ENCODE measurements around the gene UEVLD.
A peak's percentile ranks its signal among the peaks of the same experiment; 100 is the strongest.

- TF ChIP-seq TCF12 (IDR thresholded peaks at IDR 0.05; ENCODE audit: low read depth) (peak; percentile 71), EP300 (IDR thresholded peaks at IDR 0.05; ENCODE audit: borderline replicate concordance) (peak; percentile 45; the same call in 1 of the 2 replicates), REST (IDR thresholded peaks at IDR 0.05; ENCODE audit: low read depth) (0 out of 2 replicates have a peak, but pooled peaks have one; percentile 29), TAF1 (IDR thresholded peaks at IDR 0.05; ENCODE audit: low read depth) (peak; percentile 89), FOXM1 (IDR thresholded peaks at IDR 0.05; ENCODE audit: borderline replicate concordance, low read depth) (no peak), YY1 (IDR thresholded peaks at IDR 0.05; ENCODE audit: low read depth) (peak; percentile 61), EGR1 (IDR thresholded peaks at IDR 0.05) (0 out of 2 replicates have a peak, but pooled peaks have one; percentile 25), ZBTB7A (IDR thresholded peaks at IDR 0.05; ENCODE audit: low read depth) (no peak), CEBPB (IDR thresholded peaks at IDR 0.05) (no peak; the same call in 1 of the 2 replicates), CREB1 (IDR thresholded peaks at IDR 0.05; ENCODE audit: low read depth) (no peak), RAD21 (IDR thresholded peaks at IDR 0.05; ENCODE audit: low read depth) (no peak), TEAD4 (IDR thresholded peaks at IDR 0.05) (peak; percentile 78)
- TF ChIP-seq, protein P1, sequence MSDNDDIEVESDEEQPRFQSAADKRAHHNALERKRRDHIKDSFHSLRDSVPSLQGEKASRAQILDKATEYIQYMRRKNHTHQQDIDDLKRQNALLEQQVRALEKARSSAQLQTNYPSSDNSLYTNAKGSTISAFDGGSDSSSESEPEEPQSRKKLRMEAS (IDR thresholded peaks at IDR 0.05), result peak; percentile 77
Measured at GRCh38 chr11:18588297-18589252, at the start of gene UEVLD.
